ENCODE measurements around the gene GLA. TPM values are rescaled to one million over a fixed set of nuclear protein-coding genes. Genes with fewer than 3 reads are reported as not detected.

Gene GLA
- total and polyA plus RNA-seq, 2 of the 13 experiments (the other 11 are each of a cell fraction or from before 2014, with no cell fraction given): 31.4 to 59.3 TPM

DNA sequence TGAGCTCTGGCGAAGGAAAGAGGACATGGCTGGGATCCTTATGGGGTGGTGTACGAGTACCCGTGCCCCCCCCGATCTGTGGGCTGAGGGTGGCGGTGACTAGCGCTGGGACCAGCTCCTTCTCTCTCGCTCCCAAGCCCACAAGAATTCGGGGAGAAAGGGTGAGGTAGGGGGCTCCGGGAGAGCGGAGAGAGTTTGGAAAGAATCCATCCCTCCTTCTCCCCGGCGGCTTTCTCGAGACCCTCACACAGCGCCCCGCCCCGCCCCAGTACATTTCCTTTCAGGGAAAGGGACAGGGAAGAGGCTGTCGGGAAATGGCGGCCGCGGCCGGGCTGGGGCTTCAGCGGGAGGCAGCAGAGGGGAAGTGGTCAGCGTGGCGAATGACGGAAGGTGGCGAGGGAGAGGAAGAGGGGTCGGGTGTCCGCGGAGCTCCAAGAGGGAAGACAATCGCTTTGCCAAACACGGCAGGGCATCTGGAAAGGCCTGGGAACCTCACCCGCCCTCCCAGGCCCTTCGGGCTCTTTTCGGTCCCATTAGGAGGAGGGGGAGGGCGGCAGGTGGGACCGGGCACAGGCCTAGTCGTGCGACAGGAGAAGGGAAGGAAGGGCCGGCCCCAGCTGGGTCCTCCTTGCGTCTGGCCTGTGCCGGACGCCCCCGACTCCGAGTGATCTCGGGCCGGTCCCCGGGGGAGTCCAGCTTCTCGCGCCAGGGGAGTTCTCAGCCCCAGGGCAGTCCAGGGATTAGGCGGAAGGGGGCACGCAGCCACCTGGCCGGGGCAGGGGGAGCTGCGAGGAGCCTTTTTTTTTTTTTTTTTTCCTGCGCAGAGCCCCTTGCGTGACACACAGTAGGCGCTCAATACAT lies 10.5 kb upstream of the GLA start:
- POLR2A ChIA-PET: no interaction called here
- no peaks in the 10 kb centered on the region; a peak in 1 of 5 replicates for H3K27me3 ChIP-seq (ENCODE audit: control insufficient read depth in 1 of 2, insufficient read depth in 2 of 2, low read length in 2 of 2)
- H3K4me3 ChIP-seq (replicated peaks in 1 of 3; ENCODE audit: insufficient read depth in 1 of 3, low read depth in 2 of 3, low read length in 3 of 3): no peak overlapping the region
- H3K36me3 ChIP-seq (replicated peaks in 1 of 2; ENCODE audit: control insufficient read depth in 1 of 2, insufficient read depth in 2 of 2, low read length in 2 of 2): no peaks in the 10 kb centered on the region
- CTCF ChIA-PET (ENCODE audit: low intra/inter-chr PET ratio, low total read pairs): no interaction called here
- H3K4me2 ChIP-seq (ENCODE audit: low read depth, low read length): no peak overlapping the region
- H3K27ac ChIP-seq (ENCODE audit: extremely low read length, insufficient read depth, low read length): no peak overlapping the region
- no peak for ATAC-seq
- H2AFZ ChIP-seq (ENCODE audit: low read length): no peak overlapping the region
- WGBS (ENCODE audit: low lambda C conversion rate): 60% methylated on average over 27 of the region's 56 CpGs
- H3K4me1 ChIP-seq (ENCODE audit: insufficient read depth, low read length): no peaks in the 10 kb centered on the region
- H4K20me1 ChIP-seq (ENCODE audit: insufficient read depth, low read length): no peaks in the 10 kb centered on the region
- intact Hi-C loops (cut with micrococcal nuclease; ENCODE audit: unreplicated experiment): no loop called here
- no peak overlapping the region for H3K9ac ChIP-seq (ENCODE audit: insufficient read depth, low read depth, low read length)
- no peak for DNase-seq (ENCODE audit: low spot score)
- H3K9me3 ChIP-seq (ENCODE audit: low read length): no peaks in the 10 kb centered on the region
- no peak for FAIRE-seq
- no peaks in the 10 kb centered on the region for H3K79me2 ChIP-seq (ENCODE audit: insufficient read depth, low read length)
- in situ Hi-C loops (cut with HindIII; ENCODE audit: extremely low pct_ligation_motif_present, low pct_unique_long_range_greater_than_20kb): no loop called here
- BruUV-seq (replicated peaks): no TSS peak
- TF ChIP-seq JDP2 (CRISPR knock-in tag; IDR thresholded peaks at IDR 0.05; ENCODE audit: borderline replicate concordance) (no peak), ARNTL (CRISPR knock-in tag; IDR thresholded peaks at IDR 0.05) (no peak), NFKB2 (CRISPR knock-in tag; IDR thresholded peaks at IDR 0.05; ENCODE audit: borderline replicate concordance) (no peak), ZNF138 (CRISPR knock-in tag; IDR thresholded peaks at IDR 0.05; ENCODE audit: low read depth) (no peak), MBD4 (IDR thresholded peaks at IDR 0.05; ENCODE audit: borderline replicate concordance, low read length) (no peak), ATAD3A (CRISPR knock-in tag; IDR thresholded peaks at IDR 0.05) (no peak), TAF1 (CRISPR knock-in tag; IDR thresholded peaks at IDR 0.05) (no peak), ZNF672 (CRISPR knock-in tag; IDR thresholded peaks at IDR 0.05) (no peak), ATF4 (CRISPR knock-in tag; IDR thresholded peaks at IDR 0.05) (no peak), ZNF33A (CRISPR knock-in tag; IDR thresholded peaks at IDR 0.05; ENCODE audit: borderline replicate concordance) (no peak), ZNF501 (CRISPR knock-in tag; IDR thresholded peaks at IDR 0.05) (no peak), ZNF282 (IDR thresholded peaks at IDR 0.05; ENCODE audit: partially characterized antibody) (no peak), NONO (IDR thresholded peaks at IDR 0.05) (no peak), NONO (CRISPR knock-in tag; conservative IDR thresholded peaks at IDR 0.05) (no peak)
- TF ChIP-seq, protein P1, sequence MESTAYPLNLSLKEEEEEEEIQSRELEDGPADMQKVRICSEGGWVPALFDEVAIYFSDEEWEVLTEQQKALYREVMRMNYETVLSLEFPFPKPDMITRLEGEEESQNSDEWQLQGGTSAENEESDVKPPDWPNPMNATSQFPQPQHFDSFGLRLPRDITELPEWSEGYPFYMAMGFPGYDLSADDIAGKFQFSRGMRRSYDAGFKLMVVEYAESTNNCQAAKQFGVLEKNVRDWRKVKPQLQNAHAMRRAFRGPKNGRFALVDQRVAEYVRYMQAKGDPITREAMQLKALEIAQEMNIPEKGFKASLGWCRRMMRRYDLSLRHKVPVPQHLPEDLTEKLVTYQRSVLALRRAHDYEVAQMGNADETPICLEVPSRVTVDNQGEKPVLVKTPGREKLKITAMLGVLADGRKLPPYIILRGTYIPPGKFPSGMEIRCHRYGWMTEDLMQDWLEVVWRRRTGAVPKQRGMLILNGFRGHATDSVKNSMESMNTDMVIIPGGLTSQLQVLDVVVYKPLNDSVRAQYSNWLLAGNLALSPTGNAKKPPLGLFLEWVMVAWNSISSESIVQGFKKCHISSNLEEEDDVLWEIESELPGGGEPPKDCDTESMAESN (CRISPR knock-in tag; conservative IDR thresholded peaks at IDR 0.05): no peak
- TF ChIP-seq, protein P2, sequence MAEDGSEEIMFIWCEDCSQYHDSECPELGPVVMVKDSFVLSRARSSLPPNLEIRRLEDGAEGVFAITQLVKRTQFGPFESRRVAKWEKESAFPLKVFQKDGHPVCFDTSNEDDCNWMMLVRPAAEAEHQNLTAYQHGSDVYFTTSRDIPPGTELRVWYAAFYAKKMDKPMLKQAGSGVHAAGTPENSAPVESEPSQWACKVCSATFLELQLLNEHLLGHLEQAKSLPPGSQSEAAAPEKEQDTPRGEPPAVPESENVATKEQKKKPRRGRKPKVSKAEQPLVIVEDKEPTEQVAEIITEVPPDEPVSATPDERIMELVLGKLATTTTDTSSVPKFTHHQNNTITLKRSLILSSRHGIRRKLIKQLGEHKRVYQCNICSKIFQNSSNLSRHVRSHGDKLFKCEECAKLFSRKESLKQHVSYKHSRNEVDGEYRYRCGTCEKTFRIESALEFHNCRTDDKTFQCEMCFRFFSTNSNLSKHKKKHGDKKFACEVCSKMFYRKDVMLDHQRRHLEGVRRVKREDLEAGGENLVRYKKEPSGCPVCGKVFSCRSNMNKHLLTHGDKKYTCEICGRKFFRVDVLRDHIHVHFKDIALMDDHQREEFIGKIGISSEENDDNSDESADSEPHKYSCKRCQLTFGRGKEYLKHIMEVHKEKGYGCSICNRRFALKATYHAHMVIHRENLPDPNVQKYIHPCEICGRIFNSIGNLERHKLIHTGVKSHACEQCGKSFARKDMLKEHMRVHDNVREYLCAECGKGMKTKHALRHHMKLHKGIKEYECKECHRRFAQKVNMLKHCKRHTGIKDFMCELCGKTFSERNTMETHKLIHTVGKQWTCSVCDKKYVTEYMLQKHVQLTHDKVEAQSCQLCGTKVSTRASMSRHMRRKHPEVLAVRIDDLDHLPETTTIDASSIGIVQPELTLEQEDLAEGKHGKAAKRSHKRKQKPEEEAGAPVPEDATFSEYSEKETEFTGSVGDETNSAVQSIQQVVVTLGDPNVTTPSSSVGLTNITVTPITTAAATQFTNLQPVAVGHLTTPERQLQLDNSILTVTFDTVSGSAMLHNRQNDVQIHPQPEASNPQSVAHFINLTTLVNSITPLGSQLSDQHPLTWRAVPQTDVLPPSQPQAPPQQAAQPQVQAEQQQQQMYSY (CRISPR knock-in tag; IDR thresholded peaks at IDR 0.05): no peak

Measured in HepG2 (cell line).